Glomerular visceral epithelial cell (primary cell): ENCODE measurements around the gene KIAA1217.
"Not testable (repeated sequence)": the region's sequence is repeated elsewhere in the genome, so short reads cannot be mapped to it uniquely, and the experiment has no call there.

Source experiments
- DNase-seq: peaks from one replicate; pipeline ENCODE4 v3.0.0-alpha.2; 2016; ENCODE audit errors: extremely low spot score

Gene KIAA1217

GRCh38 chr10:24465124-24465874, 256.4 kb downstream of the KIAA1217 start:
- DNase-seq = peak; percentile 89

GRCh38 chr10:24465891-24466818, 257.2 kb downstream of the KIAA1217 start:
- DNase-seq = peak; percentile 92

GRCh38 chr10:24467136-24467535, 258.2 kb downstream of the KIAA1217 start:
- peak; percentile 17 for DNase-seq

DNA sequence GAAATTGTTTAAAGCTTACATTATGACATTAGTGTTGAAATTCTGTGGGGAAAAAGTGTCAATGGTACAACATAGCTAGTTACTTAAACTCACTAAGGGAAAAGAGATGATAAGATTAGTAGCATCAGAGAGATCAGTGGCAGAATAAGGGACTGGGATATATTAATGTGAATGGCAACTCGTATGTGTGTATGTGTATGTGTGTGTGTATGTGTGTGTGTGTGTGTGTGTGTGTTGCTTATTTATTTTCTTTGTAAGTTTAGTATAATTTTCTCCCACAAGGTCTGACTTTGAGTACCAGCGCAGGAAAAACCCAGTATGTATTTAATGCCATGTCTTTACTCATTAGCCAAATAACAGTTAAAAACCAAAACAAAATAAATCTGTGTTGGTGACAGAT, 258.7 kb downstream of the KIAA1217 start:
- DNase-seq = no peak

GRCh38 chr10:24468281-24468751, 259.4 kb downstream of the KIAA1217 start:
- DNase-seq = peak; percentile 31

DNA sequence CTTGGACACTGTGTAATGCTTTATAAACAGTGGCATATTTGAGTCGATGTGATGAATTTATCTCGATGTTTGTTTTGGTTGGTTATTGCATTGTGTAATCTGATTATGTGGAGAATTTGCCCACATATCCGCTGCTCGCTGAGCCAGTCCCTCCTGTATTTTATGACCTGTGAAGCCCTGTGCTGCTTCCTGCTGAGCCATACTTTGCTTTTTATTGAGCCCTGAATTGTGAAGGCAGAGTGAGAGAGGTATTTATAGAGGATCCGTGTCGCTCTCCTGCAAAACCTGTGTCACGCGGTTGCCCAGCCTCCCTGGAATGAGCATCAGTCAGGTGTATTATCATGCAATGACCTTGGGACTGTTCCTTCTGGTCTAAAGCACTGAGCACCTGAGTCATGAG, 261.1 kb downstream of the KIAA1217 start:
- peak; percentile 66 for DNase-seq

DNA sequence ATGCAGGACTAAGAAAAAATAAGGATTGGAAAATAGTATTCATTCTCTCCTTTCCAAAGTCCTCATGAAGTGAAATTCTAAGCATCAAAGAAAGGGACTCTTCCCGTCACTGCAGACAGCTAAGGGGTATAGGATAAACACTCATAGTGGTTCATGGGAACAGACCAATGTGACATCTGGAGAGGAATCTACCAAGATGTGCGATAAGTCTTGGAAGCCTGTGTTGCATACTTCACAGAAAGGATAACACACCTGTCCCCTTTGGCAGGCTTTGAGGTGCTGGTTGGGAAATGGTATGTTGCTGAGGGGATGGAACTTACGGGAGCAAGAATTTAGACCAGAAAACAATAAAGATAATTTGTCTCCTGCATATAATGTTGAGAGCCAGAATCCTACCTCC, 266.7 kb downstream of the KIAA1217 start:
- no peak for DNase-seq

DNA sequence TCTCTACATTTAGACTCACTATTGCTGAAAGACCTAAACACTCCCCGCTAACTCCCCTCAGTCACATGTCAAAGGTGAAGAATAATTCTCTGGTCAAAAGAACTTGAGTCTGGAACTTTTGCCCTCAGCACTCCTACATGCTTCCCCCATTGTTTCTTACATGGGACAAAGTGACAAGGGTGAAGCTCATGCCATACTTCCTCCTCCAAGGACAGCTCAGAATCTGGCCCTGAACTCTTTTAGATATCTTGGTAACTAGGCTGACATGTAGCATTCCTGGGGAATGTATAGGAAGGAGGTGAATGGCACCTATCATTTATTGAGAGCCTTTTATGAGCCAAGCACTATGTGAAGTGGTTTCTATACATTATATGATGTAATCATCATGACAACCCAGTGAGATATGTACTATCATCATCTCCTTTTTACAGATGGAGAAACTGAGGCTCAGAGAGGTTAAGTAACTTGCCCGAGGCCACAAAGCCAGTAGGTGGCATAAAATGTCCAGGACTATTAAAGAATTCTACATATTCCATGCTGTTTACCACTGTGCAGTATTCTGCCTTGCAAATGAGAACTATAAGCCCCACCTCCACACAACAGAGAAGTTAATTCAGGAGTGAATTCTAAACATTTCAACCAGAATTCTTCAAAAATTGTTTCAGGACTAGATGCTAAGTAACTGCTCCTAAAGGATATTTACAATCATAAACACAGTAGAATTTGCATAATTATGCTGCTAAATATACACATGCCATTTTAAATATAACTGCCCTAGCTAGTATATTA, 268.2 kb downstream of the KIAA1217 start:
- no peak for DNase-seq

DNA sequence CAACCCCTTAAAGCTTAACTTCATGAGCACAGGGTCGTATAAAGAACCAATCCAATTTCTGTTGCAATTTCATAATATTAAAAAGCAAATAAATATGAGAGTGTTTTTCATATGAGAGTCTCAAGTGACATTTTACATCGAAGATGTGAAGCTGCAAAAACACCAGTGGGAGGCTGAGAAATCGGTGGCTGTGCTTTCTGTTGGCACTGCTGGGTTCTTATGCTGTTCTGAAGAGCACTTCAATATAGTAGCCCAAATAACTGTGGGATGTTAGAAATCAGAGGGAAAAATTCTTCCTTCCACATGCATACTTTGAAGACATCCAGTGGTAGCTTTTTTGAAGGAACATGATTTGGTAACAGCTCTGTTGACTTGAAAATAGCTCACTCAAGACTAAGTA, 269.0 kb downstream of the KIAA1217 start:
- DNase-seq = no peak

- no peak for DNase-seq
Measured at GRCh38 chr10:24479806-24480205, 270.9 kb downstream of the KIAA1217 start.

GRCh38 chr10:24480447-24480846, 271.5 kb downstream of the KIAA1217 start:
- DNase-seq = no peak

DNA sequence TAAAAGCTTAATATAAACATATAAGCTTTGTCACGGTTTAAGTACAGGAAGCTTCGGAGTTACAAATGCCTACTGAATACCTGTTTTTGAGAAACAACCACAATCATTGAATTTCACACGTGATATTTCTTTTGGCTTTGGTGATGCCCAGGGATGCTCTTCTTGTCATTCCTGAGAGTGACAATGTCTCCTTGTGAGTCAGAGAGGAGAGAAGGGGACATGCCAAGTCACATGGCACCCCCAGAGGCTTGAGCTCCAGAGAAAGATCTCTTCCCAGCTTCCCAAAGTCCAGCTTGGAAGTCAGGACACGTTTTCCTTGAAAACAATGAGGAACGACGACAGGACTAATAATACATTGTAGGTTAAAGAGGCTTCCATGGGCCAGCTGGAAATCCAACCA, 272.3 kb downstream of the KIAA1217 start:
- DNase-seq = no peak

DNA sequence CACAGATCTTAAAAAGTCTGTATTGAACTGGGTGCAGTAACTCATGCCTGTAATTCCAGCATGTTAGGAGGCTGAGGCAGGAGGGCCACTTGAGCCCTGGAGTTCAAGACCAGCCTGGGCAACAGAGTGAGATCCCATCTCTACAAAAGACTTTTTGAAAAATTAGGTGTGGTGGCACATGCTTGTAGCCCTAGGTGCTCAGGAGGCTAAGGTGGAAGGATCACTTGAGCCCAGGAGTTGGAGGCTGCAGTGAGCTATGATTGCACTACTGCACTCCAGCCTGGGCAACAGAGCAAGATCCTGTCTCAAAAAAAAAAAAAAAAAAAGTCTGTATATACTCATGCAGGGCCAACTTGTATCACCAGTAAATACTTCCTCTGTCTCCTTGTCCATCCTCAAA, 273.8 kb downstream of the KIAA1217 start:
- DNase-seq = not testable (repeated sequence)

GRCh38 chr10:24483701-24484100, 274.8 kb downstream of the KIAA1217 start:
- DNase-seq = peak; percentile 75

- DNase-seq = no peak
Measured at GRCh38 chr10:24484771-24485170, 275.8 kb downstream of the KIAA1217 start.

- DNase-seq = no peak
Measured at GRCh38 chr10:24485304-24485703, 276.4 kb downstream of the KIAA1217 start.

DNA sequence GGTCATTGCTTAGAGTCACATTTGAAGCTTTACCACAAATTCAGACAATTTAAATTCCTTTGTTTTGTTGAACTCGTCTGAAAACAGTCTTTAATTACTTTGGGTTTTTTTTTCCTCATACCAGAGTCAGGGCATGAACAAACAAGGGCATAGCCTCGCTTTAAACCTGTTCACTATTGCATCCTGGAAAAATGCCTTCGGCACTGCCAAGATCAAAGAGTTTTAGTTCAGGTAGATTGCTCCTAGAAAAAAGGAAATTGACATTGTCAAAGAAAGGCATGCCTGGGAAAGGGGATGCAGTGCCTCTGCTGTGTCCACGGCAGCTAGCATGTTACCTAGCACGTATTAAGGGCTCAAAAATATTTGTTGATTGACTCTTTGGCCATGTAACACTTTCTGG, 279.7 kb downstream of the KIAA1217 start:
- DNase-seq = no peak

GRCh38 chr10:24493165-24493564, 284.2 kb downstream of the KIAA1217 start:
- DNase-seq = no peak

- no peak for DNase-seq
Measured at GRCh38 chr10:24494236-24494635, 285.3 kb downstream of the KIAA1217 start.

DNA sequence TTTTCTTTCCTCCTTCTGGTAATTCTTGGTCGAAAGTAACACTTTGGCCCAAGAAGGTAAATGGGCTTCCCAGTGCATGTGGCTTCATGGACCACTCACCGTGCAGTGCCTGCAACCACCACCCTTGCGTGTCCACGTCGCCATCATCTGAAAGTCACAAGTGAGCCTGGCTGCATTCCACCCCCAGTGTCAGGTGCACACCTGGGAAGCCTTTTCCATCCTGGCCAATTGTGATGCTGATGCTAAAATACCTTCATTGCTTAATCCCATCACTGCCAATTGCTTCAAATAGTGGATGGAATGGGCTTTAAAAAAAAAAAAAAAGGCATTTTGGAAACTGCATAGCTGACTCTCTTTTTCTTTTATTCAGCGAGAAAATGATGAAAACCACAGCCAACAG, 285.8 kb downstream of the KIAA1217 start:
- DNase-seq = no peak

GRCh38 chr10:24495666-24496460, 286.9 kb downstream of the KIAA1217 start:
- DNase-seq = no peak
